ENCODE results near the gene ETV3L.

- TF ChIP-seq POLR2A (IDR thresholded peaks at IDR 0.05) = no peak
- peak in 1 of 6 experiments; percentile 28 for TF ChIP-seq CTCF (IDR thresholded peaks at IDR 0.05)
Observed at GRCh38 chr1:157124855-157125254, 25.2 kb upstream of the ETV3L start.
